GM12875 (cell line): ENCODE results near the gene SLCO2A1.

Source experiments
- H3K4me3 ChIP-seq: one replicate; pipeline ENCODE4 v1.5.1; 2011; ENCODE audit warnings: low read depth, low read length, control low read depth
- CTCF ChIP-seq: IDR thresholded peaks from 2 replicates; pipeline ENCODE4 v1.5.1; 2011; ENCODE audit warnings: low read depth, mild to moderate bottlenecking, control low read depth, inconsistent platforms, low read length, moderate library complexity, borderline replicate concordance; ENCODE audit not compliant: insufficient read depth

The SLCO2A1 gene

GRCh38 chr3:133977568-133977967 is 52.2 kb downstream of the SLCO2A1 start:
- H3K4me3 ChIP-seq, result no peak overlapping the region
- TF ChIP-seq CTCF, result no peak

GRCh38 chr3:133973249-133973980 is 56.3 kb downstream of the SLCO2A1 start:
- no peak for TF ChIP-seq CTCF
- no peak overlapping the region for H3K4me3 ChIP-seq

GRCh38 chr3:133972156-133972555 is 57.6 kb downstream of the SLCO2A1 start:
- no peak for TF ChIP-seq CTCF

GRCh38 chr3:133970916-133971315 is 58.8 kb downstream of the SLCO2A1 start:
- H3K4me3 ChIP-seq, result no peak overlapping the region
- TF ChIP-seq CTCF, result no peak

More at GRCh38 chr3:133972156-133972555, 57.6 kb downstream of the SLCO2A1 start:
- H3K4me3 ChIP-seq, result no peak overlapping the region

- TF ChIP-seq CTCF, result no peak
- H3K4me3 ChIP-seq, result no peak overlapping the region
These were observed 59.4 kb downstream of the SLCO2A1 start for GRCh38 chr3:133970339-133970738.

- no peak overlapping the region for H3K4me3 ChIP-seq
These were observed 61.5 kb downstream of the SLCO2A1 start for GRCh38 chr3:133967992-133968892.

More at GRCh38 chr3:133967992-133968892, 61.5 kb downstream of the SLCO2A1 start:
- no peak for TF ChIP-seq CTCF
